Keratinocyte (primary cell): ENCODE measurements around the gene CCNY. TPM values are rescaled to one million over a fixed set of nuclear protein-coding genes. Genes with fewer than 3 reads are reported as not detected.

Experiments used
- DNase-seq: peaks from one replicate; pipeline ENCODE4 v3.0.0-alpha.2; 2011; ENCODE audit warnings: low read depth, missing footprints, low spot score
- FAIRE-seq: peaks from 2 replicates; lab custom pipeline; 2011; peaks lifted over from hg19 to GRCh38; lab: Jason Lieb, UNC
- H2AFZ ChIP-seq: 2 replicates; pipeline ENCODE4 v1.6.0; 2012; ENCODE audit warnings: low read length, control low read depth, inconsistent platforms; ENCODE audit not compliant: control insufficient read depth
- H3K27ac ChIP-seq: 2 replicates; pipeline ENCODE4 v1.5.1; 2011; ENCODE audit warnings: low read length; ENCODE audit not compliant: control insufficient read depth, insufficient read depth
- H3K27me3 ChIP-seq: 3 replicates; pipeline ENCODE4 v1.6.0; 2011; ENCODE audit warnings: low read length; ENCODE audit not compliant: control insufficient read depth, insufficient read depth; ENCODE audit errors: extremely low read depth
- H3K36me3 ChIP-seq, 2 experiments: 2 replicates in 1 of 2; 3 replicates in 1 of 2; pipeline ENCODE4 v1.5.1; 2011; ENCODE audit warnings: low read length in 2 of 2, mild to moderate bottlenecking in 1 of 2; ENCODE audit not compliant: control insufficient read depth in 2 of 2, insufficient read depth in 2 of 2; ENCODE audit errors: extremely low read depth in 1 of 2
- H3K4me1 ChIP-seq: 3 replicates; pipeline ENCODE4 v1.5.1; 2011; ENCODE audit warnings: low read length; ENCODE audit not compliant: control insufficient read depth, insufficient read depth; ENCODE audit errors: extremely low read depth
- H3K4me2 ChIP-seq: 3 replicates; pipeline ENCODE4 v1.6.0; 2011; ENCODE audit warnings: low read depth, low read length; ENCODE audit not compliant: control insufficient read depth, insufficient read depth; ENCODE audit errors: extremely low read depth
- H3K4me3 ChIP-seq, 3 experiments: fragments of 200-600 bp in 1 of 3; sonication (generic) in 1 of 3; 2 replicates in 2 of 3; 3 replicates in 1 of 3; pipeline ENCODE4 v1.5.1; 2011 to 2016; ENCODE audit warnings: low read length in 3 of 3, mild to moderate bottlenecking in 3 of 3, control low read depth in 2 of 3, inconsistent platforms in 1 of 3, low read depth in 1 of 3, mixed read lengths in 1 of 3, mixed run types in 1 of 3, moderate library complexity in 1 of 3; ENCODE audit not compliant: control insufficient read depth in 2 of 3, insufficient read depth in 2 of 3; ENCODE audit errors: extremely low read depth in 1 of 3
- H3K79me2 ChIP-seq: 2 replicates; pipeline ENCODE4 v1.6.0; 2012; ENCODE audit warnings: low read length; ENCODE audit not compliant: control insufficient read depth, insufficient read depth
- H3K9ac ChIP-seq: 3 replicates; pipeline ENCODE4 v1.6.0; 2011; ENCODE audit warnings: low read length; ENCODE audit not compliant: control insufficient read depth, insufficient read depth; ENCODE audit errors: extremely low read depth
- H3K9me1 ChIP-seq: 3 replicates; pipeline ENCODE4 v1.6.0; 2011; ENCODE audit warnings: low read length; ENCODE audit not compliant: control insufficient read depth, insufficient read depth; ENCODE audit errors: extremely low read depth
- H3K9me3 ChIP-seq: 2 replicates; pipeline ENCODE4 v1.5.1; 2012; ENCODE audit warnings: low read depth, low read length; ENCODE audit not compliant: control insufficient read depth
- H4K20me1 ChIP-seq: 3 replicates; pipeline ENCODE4 v1.6.0; 2011; ENCODE audit warnings: low read length; ENCODE audit not compliant: control insufficient read depth, insufficient read depth; ENCODE audit errors: extremely low read depth
- CTCF ChIP-seq, 3 experiments: IDR thresholded peaks in 1 of 3; conservative IDR thresholded peaks in 1 of 3; optimal IDR thresholded peaks in 1 of 3; 2 replicates in 2 of 3; 3 replicates in 1 of 3; pipeline versions ENCODE3 to v1.5.1; 2011; ENCODE audit warnings: low read length in 3 of 3, mild to moderate bottlenecking in 3 of 3, moderate library complexity in 2 of 3, control low read depth in 1 of 3, inconsistent platforms in 1 of 3; ENCODE audit not compliant: insufficient read depth in 2 of 3; ENCODE audit errors: extremely low read depth in 1 of 3
- EZH2 ChIP-seq: IDR thresholded peaks from one replicate; pipeline ENCODE4 v1.6.1; 2012; ENCODE audit warnings: inconsistent platforms, mild to moderate bottlenecking, low read length, moderate library complexity
- dilution Hi-C: fragments of 300-500 bp; cut with MboI; formaldehyde crosslinking; loops from one replicate; pipeline ENCODE4 v1.7.0; 2020; ENCODE audit warnings: low sequenced_read_pairs; ENCODE audit not compliant: extremely low pct_ligation_motif_present
- polyA plus RNA-seq, 5 experiments: library from polyadenylated mRNA; depleted of rRNA in 3 of 5; stranded (reverse) in 3 of 5; stranded (forward) in 1 of 5; unstranded in 1 of 5; fragments of >200 nt; gene quantifications; 1 replicate in 1 of 5; 2 replicates in 3 of 5; 3 replicates in 1 of 5; pipeline versions ENCODE4 v1.2.1 to v1.2.3, GENCODE V29; 2011 to 2012; ENCODE audit warnings: missing spikeins in 2 of 5, low read depth in 1 of 5, low replicate concordance in 1 of 5

Gene CCNY
- polyA plus RNA-seq, 1 donor (not counting 4 experiments of a cell fraction or from before 2014, with no cell fraction given) = 58.9 TPM

- H3K4me2 ChIP-seq = no peak overlapping the region
- DNase-seq (no peak), FAIRE-seq (no peak)
- no peak overlapping the region for H3K4me3 ChIP-seq
- dilution Hi-C loops = no loop called here
- H3K9ac ChIP-seq = no peak overlapping the region
- no peaks in the 10 kb centered on the region for H3K27me3 ChIP-seq
- peaks cover 3% of the 10 kb centered on the region for H4K20me1 ChIP-seq
- H3K4me1 ChIP-seq = peaks cover 31% of the 10 kb centered on the region
- no peak overlapping the region for H2AFZ ChIP-seq
- no peaks in the 10 kb centered on the region for H3K36me3 ChIP-seq
- no peaks in the 10 kb centered on the region for H3K9me3 ChIP-seq
- H3K79me2 ChIP-seq = peaks cover 68% of the 10 kb centered on the region
- no peak overlapping the region for H3K27ac ChIP-seq
- no peak for TF ChIP-seq CTCF (optimal IDR thresholded peaks at IDR 0.05 in 1 of 3, IDR thresholded peaks at IDR 0.05 in 1 of 3, conservative IDR thresholded peaks at IDR 0.05 in 1 of 3; ENCODE audit: extremely low read depth in 1 of 3, insufficient read depth in 2 of 3, low read length in 3 of 3)
- no peak for TF ChIP-seq EZH2
- H3K9me1 ChIP-seq = peaks cover 3% of the 10 kb centered on the region
Observed at GRCh38 chr10:35412003-35412723, 75.9 kb downstream of the CCNY start.

DNA sequence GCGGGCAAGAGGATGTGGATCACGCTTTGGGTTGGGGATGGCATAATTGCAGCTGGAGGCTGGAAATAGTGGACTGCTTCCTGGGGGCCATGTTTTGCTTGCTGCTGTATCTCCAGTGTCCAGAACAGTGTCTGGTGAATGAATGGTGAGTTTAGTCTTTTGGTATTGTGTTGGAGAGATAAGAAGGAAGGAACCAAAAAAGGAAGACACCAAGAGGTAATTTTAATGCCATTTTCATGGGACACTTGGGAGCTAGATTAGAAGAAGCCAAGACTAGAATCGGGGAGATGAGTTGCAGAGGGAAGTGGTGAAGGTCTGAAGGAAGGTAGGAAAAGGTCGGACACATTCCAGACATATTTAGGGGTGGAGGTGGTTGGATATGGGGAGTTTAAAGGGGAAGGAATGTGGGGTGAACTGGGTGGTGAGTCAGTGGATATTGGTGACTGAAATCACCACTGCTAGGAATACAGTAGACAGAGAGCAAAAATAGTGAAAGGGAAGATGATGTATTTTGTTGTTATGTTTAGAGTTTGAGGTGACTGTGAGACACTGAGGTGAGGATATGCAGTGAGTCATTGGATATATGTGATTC lies 76.7 kb downstream of the CCNY start:
- peak; percentile 79 for FAIRE-seq
- TF ChIP-seq CTCF (optimal IDR thresholded peaks at IDR 0.05 in 1 of 3, IDR thresholded peaks at IDR 0.05 in 1 of 3, conservative IDR thresholded peaks at IDR 0.05 in 1 of 3; ENCODE audit: extremely low read depth in 1 of 3, insufficient read depth in 2 of 3, low read length in 3 of 3) = no peak
- TF ChIP-seq EZH2 = no peak
- peaks cover 32% of the 10 kb centered on the region for H3K4me1 ChIP-seq
- H3K4me2 ChIP-seq = peak overlapping the region; percentile 71
- peaks cover 3% of the 10 kb centered on the region for H3K9me1 ChIP-seq
- peaks cover 72% of the 10 kb centered on the region for H3K79me2 ChIP-seq
- DNase-seq = peak; percentile 36
- H2AFZ ChIP-seq = no peak overlapping the region
- H3K27ac ChIP-seq = peak overlapping the region; percentile 38
- H4K20me1 ChIP-seq = peaks cover 3% of the 10 kb centered on the region
- H3K27me3 ChIP-seq = no peaks in the 10 kb centered on the region
- H3K9me3 ChIP-seq = no peaks in the 10 kb centered on the region
- H3K36me3 ChIP-seq = no peaks in the 10 kb centered on the region
- H3K4me3 ChIP-seq = peak overlapping the region in 1 of 3 experiments; percentile 11
- H3K9ac ChIP-seq = no peak overlapping the region
- dilution Hi-C loops = no loop called here
